HG02798 (cell line): Measurements from ENCODE around the gene VPS13D.

Source experiments
- ATAC-seq: cut with Tn5 transposase; IDR thresholded peaks from one replicate; pipeline ENCODE4 v1.9.1; 2021; ENCODE audit warnings: mild to moderate bottlenecking; ENCODE audit not compliant: unreplicated experiment, poor library complexity

VPS13D gene

DNA sequence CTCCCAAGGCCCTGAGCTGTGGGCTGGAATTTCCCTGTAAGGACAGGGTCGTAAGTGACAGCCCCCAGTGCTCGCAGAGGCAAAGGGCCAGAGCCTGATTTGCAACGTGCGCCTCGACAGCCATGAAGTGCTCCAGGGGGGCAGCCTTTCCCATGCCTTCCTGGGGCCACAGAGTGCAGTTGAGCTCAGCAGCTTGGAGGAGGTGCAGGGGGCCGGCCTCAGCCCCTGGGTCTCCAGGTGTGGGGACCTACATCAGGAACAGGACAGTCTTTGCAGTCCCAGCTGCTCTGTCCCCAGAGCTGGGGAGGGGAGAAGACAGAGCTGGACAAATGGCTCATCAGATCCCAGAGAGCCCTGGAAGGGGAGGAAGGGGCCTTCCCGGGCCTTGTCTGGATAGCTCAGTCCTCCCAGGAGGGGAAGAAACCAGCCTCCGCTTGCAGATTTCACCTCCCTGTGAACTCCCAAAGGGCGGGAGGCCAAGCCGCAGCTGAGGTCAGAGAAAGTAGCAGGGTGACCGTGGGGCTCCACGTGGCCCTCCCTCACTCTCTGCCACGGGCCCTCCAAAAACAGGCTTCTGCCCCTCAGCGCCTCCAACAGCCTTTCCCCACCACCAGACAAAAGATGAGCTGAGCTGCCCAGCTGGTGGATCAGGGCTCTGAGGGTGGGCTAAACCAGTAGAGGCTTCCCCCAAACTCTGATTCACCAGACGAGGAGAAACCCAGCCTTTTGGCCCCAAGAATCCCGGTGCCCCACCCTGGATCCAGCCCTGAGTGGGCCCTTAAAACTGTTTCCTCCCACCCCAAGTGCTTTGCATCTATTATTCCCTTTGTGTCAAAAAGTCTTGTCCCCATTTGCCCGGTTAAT, 311.7 kb downstream of the VPS13D start:
- no peak for ATAC-seq

DNA sequence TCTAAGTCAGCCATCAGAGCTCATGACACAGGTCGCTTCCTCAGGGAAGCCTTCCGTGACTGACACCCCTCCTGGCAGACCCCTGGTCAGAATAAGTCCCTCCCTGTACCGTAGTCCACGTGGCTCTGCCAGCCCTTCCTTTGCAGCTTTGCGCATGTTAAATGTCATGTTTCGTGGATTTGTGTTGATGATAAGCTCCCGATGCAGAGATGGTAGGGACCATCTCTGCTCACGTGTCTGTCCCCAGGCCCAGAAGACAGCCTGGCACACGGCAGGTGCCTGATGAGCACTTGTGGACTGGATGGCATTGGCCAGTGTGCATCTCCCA, 312.3 kb downstream of the VPS13D start:
- ATAC-seq: no peak

DNA sequence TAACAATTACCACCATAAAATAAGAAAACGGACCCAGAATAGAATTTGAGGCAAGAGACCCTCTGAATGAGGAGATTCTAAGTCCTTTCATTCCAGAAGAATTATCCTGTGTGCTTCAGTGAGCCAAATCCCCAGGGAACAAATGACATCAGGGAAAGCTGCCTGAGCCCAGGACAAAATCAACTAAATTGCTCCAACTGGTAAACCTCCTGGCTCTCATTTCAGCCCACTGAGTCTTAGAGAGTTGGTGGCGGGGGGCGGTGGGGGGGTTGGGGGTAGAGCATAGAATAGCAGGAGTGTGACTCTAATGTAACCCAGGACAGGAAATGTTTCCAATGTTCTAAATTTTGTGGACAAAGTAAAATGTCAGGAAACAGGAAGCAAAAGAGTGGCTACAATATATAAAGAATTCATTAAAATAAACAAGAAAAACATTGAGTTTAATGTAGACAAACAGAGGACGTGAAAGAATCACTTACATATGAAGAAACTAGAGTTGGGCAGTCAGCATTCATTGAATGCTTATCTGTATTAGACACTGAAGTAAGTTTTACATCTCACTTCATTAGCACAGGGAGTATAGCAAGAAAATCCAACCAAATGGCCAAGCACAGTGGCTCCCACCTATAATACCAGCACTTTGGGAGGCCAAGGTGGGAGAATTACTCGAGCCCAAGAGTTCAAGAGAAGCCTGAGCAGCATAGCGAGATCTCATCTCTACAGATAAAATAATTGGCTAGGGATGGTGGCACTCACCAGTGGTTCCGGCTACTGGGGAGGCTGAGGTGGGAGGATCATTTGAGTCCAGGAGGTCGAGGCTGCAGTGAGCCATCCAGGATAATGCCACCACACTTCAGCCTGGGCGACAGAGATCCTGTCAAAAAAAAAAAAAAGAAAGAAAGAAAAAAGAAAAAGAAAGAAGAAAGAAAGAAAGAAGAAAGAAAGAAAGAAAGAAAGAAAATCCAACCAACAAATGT, 313.1 kb downstream of the VPS13D start:
- ATAC-seq: no peak

DNA sequence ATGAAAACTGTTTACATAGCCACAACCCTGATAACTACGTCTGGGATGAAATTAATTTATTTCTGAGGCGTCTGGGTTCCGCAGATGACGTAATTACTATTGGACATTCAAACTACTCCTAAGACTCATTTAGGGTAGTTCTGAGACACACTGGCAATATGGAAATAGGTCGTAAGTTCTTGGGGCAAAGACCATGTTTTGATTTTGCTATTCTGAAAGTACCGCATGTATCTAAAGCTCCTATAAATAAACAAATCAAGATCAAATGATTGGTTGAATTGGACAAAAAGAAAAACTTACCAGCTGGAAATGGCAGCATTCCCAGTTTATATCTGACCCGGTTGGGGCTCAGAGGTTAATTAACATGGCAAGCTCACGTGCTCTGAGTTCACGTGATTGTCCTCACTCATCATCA, 313.9 kb downstream of the VPS13D start:
- no peak for ATAC-seq

DNA sequence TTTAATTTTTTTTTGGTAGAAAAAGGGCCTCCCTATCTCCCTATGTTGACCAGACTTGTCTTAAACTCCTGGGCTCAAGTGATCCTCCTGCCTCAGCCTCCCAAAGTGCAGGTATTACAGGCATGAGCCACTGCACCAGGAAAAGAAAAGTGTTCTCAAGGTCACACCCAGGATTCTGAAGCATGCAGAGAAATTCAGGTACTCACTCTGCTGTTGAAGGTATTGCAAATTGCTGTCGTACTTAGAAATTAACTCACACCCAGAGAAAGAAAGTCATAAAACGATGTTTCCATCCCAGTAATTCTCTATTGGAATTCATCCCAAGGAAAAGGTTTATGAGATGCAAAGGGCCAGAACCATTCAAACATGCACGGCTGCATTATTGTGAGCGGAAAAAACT, 314.5 kb downstream of the VPS13D start:
- no peak for ATAC-seq

DNA sequence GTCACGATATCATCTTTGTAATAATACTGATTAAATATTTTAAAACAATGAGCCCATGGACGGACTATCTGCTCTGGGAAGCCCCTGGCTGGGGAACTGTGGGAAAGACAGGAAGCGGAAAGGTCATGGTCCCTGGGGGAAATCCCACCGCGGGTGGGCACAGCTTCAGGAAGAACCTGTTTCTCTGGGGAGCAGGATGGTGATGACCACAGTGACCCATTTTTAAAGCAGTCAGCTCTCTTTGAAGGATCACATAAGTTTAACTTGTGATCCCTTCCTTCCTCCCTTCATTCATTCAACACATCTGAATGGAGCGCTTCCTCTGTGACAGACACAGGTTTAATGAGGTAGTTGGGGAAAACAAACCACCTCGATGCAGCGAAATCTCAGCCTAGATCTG, 315.2 kb downstream of the VPS13D start:
- no peak for ATAC-seq

DNA sequence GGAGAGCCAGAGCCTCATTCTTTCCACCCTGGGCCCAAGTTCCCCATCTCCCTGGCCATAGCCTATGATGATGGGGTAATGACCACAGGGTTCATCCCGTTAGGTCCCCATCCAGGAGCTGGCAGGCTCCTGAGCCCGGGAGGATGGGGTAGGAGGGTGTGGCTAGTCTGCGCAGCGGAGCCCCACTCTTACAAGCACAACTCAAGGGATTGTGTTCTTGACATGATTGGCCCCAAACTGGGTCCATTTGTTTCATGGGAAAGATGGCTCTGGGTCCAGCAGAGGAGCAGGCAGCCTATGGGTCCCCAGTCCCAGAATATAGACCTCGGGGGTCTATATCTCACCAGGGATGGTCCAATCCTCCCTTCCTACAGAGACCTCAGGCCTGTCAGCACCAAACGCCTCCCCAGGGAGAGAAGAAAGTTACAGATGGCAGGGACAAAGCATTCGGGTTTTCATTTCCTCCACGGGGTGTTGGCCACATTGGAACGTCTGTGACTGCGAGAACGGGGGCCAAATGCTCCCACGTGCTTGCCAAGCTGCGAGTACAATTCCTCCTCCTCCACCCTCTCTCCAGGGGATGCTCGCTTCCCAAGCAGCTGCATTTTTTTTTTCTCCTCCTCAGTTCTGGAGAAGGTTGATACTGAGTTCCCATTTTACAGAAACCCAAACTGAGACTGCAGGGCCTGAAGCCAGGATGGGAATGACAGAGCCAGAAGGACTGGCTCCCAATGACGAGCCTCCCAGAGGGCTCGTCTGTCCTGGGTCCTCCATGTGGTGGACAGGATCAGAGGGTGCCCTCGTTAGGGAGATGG, 317.1 kb downstream of the VPS13D start:
- no peak for ATAC-seq

DNA sequence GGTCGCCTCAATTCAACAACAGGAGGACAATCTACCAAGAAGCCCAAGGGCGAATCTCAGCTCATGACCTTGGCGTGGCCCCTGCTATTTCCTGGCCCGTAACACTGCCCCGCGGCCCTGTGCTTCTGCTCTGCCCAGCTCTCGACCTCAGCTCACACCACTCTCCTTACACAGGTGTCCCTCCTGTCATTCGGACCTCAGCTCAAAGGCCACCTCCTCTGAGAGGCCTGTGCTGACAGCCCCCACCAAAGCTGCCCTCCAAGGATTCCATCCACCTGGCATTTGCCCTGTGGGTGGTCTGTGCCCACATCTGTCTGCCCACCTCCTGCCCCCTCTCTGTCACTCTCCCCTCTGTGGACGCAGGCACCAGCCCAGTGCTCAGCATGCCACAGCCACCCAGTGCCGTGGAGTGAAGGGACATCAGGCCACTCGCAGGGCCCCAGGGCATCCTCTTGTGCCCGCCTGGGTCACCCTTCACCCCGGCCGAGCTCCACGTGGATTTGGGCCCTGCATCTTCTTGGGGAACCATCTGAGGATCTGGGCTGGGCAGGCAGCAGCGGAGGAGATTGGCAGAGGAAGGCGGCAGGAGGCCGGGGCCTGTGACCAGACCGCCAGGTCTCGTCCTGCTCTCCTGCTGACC, 317.9 kb downstream of the VPS13D start:
- ATAC-seq: no peak

DNA sequence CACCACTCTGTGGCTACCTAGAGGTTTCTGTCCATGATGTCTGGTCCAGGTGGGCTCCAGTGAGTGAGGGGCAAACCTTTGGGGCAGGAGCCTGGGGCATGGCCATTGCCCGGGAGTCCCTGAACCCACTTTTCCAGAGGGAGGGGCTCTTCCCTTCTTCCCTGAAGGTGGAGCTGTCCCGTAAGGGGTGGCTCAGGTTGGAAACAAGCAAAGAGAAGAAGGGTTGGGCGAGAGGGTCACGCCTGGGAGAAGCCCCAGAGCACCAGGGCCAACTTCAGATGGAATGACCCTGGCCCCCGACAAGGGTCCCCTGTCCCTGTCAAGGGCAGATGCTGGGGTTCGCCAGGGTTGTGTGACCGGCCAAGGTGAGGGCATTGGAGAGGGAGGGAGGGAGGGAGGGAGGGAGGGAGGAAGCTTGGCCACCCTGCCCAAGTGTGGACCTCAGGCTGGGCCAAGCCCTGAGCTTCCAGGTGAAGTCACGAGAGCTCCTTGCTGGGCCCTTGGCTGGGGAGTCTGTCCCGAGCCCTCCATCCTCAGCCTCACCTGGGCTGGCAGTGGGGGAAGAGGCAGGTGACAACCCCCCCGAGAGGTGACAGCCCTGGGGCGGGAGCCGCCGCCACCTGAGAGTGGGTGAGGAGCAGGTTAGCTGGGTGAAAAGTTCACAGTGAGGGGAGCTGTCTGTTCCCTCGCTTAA, 318.6 kb downstream of the VPS13D start:
- no peak for ATAC-seq

DNA sequence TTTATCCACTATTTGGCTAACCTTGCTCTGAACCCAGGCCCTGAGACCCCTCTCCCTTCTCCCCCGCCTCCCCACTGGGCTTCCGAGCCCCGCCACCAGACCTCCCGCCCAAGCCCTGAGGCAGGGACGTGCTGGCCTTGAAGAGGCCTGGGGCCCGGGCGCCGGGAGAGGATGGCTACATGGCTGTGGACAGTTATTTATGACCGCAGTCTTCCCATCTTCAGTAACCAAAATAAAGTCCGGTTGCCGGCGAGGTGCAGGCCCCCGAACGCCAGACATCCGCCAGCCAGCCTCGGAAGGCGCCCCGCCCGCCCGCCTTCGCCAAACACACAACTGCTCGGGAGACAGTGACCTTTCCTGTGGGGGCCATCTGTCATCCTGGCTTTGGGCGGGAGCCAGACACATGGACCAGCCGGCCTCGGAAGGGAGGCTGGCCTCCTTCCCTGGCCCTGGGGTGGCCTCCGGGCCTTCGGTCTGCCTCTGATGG, 319.2 kb downstream of the VPS13D start:
- ATAC-seq: no peak

DNA sequence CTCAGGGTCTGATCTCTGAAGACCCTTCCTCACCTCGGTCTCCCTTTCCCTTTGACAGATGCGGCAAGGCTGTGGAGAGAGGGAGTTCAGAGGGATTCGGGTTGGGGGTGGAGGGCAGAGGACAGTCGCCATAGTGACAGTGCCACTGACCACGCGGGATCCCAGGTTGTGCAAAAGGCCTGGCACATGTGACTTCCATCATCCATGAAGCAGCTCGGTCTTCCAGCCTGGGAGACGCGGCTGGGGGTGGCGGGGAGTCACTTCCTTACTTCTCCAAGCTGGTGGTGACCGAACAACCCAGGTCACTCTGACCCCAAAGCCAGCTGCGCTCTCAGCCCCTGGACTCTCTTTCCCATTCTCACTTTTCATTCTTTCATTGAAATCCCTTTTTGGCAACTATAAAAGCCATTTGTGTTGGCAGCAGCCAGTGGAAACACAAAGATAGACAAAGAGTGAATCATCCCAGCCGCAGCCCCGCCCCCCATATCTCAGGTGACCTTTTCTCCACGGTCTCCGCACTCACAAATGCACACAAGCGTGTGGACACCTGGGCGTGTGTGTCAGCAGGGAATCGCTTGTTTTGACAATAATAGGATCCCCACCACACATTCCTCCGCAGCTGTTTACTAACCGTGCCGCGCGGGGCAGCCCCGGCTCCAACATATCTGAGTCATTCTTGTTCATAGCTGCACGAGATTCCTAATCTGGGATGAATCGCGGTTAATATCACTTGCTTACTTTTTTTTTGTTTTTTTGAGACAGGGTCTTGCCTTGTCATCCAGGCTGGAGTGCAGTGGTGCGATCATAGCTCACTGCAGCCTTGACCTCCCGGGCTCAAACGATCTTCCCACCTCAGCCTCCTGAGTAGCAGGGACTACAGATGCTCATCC, 319.9 kb downstream of the VPS13D start:
- ATAC-seq: no peak

DNA sequence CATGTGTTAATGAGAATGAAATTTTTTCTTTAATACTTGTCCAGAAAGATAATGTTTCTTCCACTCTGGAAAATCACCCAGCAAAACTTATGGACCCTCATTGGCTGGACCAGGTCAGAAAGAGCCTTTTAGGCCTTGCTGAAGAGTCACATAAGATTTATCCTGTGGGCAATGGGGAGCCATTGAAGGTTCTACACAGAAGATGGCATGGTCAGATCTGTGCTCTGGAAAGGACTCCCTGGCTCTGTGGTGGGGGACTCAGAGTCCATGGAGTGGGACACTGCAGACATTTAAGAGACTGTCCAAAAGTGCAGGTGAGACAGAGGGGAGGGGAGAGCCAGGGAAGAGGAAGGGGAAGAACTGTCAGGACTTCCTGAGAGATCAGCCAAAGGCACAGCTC, 321.8 kb downstream of the VPS13D start:
- ATAC-seq: no peak

DNA sequence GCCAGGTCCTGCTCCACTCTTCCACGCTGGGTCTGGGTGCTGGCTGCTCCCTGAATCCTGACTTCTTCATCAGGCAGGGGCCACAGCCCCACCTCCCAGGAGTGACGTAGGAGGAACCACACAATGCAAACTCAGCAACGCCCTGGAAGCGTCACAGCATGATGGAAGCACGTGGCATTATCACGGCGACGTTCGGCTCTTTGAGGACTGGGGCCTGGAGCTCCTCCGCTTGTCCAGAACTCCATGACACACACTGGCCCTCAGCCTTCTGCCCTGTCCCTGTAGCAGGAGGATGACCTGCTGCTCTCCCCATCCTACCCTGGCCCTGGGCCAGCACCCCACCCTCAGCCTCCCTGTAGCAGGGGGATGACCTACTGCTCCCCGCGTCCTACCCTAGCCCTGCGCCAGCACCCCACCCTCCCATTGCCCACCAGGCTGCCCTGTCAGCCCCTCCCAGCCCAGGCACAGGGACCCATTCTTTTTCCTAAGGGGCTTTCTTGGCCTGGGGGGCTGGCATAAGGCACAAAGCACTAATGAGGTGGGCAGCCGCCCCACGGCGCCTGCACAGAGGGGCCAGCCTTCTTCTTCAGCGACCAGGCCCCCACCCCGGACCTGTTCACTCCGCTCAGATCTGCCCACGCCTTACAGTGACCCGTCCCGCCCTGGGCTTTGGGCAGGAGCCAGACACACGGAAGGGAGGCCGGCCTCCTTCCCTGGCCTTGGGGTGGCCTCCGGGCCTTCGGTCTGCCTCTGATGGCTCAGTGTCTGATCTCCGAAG, 322.5 kb downstream of the VPS13D start:
- no peak for ATAC-seq

DNA sequence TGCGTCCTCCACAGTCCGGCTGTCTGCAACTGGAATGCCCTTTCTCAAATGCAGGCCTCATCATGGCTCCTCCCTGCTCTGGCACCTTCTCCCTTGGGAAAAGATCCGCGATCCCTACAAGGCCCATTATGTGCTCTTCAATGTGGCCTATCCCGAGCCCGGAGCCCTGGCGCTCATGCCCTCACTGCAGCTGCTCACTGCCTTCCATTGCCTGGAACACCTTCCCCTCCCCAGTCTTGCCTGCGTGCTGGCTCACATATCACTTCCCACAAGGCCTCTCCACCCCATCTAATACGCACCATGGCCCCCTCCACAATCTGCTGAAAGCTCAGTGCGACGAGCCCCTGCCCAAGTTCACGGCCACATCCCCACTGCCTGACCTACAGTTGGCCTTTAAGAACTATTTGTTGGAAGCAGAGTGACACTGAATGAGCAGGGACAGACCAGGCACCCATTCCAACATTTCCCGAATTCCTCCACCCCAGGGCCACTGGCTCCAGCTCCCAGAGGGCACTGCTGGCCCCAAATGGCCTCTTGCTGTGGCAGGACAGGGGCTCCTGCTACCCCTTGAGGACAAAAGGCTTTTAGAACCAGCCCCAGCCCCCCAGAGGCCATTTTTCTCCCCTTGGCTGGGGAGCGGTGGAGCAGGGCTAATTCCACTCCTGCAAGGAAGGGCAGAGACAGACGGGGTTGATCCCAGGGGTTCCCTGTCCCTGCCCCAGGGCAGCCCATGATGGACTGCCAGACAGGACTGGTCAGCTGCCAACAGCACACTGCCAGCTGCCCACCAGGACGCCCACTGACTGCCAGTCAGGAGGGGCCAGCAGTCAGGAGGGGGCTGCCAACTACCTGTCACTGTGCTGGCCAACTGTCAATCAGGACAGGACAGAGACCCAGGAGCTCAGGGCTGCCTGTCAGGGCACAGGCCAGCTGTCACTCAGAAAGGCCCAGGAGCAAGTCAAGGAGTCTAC, 323.4 kb downstream of the VPS13D start:
- ATAC-seq: no peak

DNA sequence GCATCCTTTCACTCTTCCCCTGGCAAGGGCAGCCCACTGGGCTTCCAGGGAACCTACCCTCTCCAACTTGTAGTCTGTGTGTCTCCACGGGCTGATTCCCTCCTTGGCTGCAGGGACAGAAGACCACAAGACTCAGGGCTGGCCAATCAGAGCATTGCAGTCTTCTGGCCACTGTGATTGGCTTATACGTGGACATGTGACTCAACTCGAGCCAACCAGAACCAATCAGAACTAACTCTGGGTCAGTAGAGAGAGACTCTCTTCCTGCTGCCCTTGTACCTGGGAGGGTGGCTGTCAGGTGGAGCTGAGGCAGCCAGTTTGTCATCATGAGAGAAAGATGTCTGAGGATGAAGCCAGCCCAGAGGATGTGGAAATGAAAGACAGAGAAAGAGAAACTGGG, 324.1 kb downstream of the VPS13D start:
- no peak for ATAC-seq

DNA sequence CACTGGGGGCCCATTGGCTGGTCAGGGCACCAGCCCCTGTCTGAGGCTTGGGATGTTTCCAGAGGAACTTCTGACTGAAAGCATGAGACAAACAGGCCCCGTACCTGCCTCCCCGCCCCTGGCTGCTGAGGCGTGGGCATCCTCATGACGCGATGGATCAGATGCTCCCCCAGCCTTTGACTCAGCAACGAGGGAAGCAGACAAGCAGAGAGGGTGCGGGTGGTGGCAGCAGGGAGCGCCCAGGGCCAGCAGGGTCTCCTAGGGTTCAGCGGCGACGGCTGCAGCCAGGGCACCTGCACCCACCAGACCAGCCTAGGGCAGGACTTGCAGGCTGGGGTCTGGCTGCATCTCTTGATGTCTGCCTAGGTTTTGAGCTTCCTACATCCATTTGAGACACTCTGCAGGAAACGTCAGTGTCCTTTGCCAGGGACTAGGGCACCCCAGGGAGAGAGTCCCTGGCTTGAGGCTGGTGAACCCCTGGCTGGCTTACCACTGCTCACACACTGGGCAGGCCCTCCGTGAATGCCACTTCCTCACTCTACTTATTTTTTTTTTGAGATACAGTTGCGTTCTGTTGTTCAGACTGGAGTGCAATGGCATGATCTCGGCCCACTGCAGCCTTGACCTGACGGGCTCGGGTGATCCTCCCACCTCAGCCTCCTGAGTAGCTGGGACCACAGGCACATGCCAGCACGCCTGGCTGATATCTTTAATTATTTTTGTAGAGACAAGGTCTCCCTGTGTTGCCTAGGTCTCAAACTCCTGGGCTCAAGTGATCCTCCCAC, 324.9 kb downstream of the VPS13D start:
- no peak for ATAC-seq
